M059J (cell line): ENCODE measurements around the gene HEG1. TPM values are rescaled to one million over a fixed set of nuclear protein-coding genes. Genes with fewer than 3 reads are reported as not detected.

Experiments
- DNase-seq: peaks from one replicate; pipeline ENCODE4 v3.0.0-alpha.2; 2012; ENCODE audit warnings: low read depth
- total RNA-seq: library from RNA; depleted of rRNA; stranded (reverse); fragments of >200 nt; shearing (Covaris generic); gene quantifications from 2 replicates; pipeline ENCODE4 v1.2.3, GENCODE V29; 2014

The HEG1 gene
- total RNA-seq, 1 experiment from 2014 or later: 139 TPM

DNA sequence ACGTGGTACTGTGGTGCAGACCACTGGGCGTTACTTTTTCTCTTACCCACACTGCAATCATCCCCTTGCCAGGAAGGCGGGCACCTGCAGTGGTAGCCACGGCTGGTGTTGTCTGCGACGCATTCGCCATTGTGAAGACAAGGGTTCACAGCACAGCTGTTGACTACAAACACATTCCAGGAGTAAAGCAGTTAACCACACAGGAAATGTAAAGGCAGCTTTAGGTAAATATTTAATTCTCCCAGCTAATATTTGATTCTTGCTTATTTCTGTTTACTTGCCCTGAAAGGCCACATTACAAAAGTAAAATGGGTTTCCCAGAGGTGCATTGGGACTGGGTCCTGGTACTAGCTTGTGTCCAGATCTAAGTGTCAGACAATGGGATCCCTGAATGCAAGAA, 45.4 kb downstream of the HEG1 start:
- no peak for DNase-seq

DNA sequence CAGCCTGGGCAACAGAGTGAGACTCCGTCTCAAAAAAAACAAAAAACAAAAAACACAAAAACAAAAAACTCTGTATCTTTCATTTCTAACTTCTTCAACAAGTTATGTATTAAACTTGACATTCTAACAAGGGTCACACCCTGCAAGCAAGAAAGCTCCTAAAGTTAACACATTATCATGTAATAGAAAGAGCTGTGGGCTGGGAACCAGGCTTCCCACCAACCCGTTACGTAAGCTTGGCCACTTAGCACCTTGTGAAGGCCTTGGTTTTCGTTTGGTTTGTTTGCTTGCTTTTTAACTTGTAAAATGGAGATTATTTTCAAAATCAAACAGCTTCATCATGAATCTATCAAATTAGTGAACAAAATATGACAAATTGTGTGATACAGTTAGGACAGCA, 47.0 kb downstream of the HEG1 start:
- no peak for DNase-seq

DNA sequence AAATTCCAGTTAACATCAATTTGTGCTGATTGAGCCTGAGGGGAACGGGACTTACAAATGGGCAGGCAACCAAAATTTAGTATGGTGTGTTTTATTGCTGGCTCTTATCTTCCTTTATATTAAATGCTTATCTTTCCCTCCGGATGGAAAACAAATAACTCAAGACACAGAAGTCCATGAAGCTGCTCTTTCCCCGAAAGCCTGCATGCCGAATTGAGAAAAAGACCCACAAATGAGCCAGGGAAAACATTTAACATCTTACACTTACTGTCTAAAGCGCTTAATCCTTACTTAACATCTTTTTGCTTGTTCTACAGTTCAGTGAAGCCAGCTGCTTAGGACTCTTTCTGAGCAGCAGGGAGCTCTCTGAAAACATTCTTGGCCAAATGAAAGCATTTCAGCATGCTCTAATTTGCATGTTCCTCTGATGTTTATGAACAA, 49.5 kb downstream of the HEG1 start:
- DNase-seq: no peak

DNA sequence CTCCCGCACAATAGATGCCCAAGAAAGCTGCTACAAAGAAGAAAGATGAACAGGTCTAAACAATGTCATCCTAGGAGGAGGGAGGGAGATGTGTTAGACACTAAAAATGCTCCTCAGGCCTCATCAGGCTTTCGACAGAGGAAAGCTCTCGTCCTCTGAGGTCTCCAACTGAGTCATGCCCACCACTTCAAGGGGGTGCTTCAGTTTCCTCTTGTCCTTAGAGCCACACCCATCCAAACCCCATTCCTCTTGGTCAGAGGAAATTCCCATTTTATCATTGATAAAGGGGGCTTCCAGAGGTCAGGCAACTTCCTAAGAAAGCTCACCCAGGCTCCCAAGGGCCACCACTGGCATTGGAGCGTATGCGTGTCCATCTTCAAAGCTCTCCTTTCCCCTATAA, 50.1 kb downstream of the HEG1 start:
- DNase-seq: no peak

DNA sequence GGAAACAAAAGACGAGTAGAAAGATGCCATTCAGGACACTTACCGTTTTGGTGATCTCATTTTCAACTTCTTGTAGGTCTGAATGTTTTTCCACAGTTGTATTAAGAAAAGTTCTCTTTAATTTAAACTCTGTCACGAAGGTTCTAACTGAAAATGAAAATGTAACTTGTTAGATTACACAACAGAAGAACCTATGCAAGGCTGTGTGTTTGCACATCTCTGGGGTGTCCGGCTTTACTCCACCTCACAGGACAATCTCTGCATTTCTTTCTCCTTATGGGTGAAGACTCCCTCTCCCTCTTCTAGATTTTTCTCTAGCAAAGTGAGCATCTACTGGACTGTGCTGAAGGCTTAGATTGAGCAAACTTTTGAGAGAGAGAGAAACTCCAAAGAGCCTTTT, 50.6 kb downstream of the HEG1 start:
- no peak for DNase-seq

DNA sequence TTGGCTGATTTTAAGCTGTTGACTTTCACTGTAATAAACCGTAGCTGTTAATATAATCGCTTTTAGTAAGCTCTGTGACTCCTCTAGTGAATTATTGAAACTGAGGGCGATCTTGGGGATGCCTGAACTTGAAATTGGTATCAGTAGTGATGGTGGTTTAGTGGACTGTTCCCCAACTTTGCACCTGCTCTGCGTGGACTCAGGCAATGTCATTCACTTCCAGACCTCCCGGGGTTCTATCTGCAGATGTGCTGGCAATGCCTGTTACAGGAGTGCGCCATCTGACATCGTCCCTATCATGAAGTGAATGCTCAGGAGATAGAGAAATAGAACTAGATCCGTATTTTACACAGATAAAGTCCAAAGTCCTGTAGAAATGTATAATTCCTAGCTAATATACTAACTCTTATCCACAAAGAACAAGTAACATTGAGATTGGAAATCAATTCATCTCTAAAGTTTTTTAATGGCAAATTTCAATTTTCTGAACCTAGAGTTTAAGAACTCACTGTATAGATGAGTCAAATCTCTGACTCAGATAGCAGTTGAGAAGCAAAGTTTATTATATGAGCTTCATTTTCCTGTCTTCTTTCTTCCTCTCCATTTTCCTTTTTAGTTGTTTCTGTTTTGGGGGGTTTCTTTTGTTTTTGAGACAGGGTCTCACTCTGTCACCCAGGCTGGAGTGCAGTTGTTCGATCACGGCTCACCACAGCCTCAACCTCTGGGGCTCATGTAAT, 51.8 kb downstream of the HEG1 start:
- DNase-seq: no peak

DNA sequence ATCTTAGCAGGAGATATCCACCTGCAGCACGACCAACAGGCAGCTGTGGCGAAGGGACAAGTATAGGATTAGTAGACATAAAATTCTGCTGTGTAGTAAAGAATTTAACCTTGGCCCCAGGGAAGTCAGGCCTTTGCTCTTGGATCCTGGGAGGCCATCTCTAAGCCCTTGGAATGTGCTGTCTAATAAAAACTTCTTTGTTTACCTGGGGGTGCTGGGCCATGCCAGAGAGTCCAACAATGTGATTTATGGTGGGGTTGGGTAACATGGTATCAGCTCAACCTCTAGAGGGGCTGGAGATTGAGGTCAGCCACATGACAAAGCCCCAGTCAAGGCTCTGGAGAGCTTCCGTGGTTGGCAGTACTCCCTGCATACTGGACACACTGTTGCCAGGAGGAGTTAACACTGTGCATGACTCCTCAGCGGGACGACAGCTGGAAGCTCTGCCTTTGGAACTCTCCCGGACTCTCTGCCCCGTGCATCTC, 52.4 kb downstream of the HEG1 start:
- DNase-seq: peak; percentile 86

DNA sequence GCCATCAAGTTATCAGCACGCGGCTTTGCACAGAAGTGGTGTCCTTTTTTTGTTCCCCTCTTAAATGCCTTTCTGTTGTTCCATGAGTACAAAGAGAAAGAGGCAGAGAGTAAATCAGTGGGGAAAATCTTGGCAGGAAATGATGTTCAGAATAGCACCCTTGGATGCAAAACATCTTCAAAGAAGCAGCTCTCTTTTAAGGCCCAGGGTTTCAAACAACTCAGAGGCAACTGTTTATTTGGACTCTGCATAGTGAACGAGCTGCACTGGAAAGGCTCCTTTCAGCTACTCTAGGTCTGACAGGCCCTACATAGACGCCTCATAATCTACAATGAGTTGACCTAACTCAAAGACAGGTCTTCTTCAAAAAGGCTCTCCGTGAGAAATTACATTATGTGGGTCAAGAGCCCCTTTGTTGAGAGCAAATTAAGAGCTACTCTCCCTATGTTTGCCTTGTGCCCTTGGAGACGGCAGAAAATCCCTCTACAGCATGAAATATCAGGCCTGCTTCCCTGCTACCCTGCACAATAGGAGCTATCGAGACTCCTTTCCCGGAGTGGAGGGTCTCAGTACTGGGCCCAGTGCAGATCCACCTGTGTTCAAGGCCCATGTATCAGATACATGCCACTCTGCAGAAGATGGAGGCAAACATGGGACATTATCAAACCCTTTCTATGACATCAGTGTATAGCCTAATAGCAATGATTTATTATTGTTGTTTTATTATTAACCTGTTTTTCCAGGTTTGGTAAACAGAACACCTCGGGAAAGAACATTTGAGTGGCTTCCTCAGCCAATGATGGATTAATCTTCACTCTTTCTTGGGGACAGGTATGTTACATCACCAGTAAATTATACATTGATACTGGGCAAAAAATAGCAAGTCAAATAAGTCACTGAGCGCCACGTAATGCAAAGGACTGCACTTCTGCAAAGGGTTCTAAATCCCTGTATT, 53.1 kb downstream of the HEG1 start:
- no peak for DNase-seq

DNA sequence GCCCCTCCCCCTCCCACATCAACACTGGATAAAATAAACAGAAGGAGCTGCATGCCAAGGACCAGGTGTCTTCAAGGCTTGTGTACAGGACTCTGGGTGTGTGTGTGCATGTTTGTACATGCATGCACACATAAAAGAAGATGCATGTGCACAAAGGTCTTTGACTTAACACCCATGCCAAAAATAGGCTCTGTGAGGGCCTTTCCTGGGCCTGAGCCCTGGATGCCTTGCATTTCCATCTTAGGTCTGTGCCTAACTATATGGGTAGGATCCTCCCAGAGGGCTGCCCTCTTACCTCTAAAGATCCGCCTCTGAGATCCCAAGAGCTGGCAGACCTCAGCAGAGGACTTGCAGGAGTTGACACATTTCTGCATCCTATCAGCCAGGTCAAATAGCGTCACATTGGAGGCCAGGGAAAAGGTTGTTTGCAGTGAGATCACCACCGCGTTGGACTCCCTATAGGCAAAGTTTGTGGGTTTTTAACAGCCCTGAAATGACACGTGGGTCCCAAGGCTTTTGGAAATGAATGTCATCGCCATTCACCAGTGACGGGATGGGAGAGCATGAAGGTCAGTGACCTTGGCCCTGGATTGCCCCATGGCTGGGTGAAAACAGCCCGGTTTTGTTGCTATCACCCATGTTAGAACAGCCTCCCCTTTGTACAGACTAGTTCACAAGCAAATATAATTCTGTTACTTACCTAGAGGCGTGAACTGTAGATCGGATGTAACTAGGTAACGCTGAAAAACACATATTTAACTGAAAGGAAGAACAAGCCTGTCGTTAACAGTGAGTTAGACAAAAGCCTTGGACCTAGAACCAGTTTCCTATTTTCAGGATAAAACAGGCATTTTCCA, 54.0 kb downstream of the HEG1 start:
- DNase-seq: no peak

DNA sequence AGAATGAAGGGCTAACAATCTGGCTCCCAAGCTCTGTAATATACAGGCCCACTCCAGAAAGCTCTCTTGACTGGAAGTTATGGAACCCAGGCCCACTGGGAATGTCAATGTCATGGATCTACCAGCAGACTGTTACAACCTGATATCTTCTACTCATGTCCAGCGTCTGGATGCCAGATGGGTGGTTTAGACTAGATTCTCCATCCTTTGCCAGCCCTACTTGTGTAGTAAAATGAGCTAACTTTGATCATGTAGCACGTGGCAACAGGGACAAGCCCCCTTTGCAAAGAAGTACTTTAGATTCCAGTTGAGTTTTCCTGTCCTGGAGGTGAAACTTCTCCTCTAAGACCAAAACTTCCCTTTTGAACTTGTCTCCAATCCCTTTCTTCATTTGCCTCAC, 55.1 kb downstream of the HEG1 start:
- DNase-seq: no peak

DNA sequence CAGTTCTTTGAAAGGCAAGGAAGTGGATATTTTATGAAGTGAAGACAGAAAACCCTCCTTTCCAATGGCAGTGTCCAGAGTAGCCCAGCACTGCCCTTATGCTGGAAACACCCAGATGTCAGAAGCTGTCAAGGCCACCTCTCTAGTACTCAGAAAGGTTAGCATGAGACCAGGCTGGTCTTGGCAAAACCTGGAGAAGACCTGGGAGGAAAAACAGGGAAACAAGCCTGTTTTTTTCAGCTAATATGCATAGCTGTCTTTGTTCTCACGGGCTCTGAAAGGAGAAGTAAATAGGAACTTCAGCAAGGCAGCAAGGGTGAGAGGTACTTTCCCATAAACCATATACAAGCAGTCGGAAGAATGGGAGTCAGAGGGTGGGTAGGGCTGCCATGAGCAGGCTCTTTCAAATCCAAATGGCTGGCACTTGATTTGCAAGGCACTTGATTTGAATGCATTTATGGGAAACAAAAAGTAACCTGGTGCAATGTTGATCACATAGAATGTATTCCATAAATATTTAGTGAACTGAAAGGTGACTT, 55.8 kb downstream of the HEG1 start:
- DNase-seq: no peak

DNA sequence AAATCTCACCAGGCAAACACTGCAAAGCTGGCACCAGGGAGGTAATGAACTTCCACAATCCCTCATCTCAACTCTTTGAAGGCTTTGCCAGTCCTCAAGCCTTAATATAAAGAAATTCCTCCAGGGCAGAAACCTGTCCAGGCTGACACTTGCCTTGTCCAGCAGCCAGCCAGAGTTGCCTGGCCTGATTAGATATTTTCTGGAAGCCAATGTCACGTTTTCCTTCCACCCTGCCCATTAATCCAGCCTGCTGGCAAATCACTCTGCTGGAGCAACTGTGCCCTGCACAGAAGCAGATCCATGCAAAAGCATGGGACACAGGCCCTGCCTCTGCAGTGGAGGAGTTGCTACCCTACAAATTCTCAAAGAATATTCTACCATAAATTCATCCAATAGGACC, 56.5 kb downstream of the HEG1 start:
- DNase-seq: no peak

DNA sequence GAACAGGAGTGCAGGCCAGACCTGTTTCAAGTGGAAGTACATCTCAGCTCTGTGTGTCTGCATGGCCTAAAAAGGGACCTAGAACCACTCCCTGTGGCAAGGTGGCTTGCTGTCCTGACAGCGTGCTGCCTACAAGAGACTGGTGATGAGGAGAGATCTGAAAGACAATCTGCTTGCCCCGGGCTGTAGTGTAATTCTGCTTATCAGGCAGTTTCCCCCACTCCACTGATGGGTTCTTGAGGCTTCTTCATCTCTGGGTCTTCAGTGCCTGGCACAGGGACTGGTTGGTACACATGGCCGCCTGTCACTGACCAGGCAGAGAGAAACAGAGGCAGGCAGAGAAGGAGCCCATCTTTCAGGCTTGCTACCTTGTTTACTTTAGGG, 57.6 kb downstream of the HEG1 start:
- no peak for DNase-seq

DNA sequence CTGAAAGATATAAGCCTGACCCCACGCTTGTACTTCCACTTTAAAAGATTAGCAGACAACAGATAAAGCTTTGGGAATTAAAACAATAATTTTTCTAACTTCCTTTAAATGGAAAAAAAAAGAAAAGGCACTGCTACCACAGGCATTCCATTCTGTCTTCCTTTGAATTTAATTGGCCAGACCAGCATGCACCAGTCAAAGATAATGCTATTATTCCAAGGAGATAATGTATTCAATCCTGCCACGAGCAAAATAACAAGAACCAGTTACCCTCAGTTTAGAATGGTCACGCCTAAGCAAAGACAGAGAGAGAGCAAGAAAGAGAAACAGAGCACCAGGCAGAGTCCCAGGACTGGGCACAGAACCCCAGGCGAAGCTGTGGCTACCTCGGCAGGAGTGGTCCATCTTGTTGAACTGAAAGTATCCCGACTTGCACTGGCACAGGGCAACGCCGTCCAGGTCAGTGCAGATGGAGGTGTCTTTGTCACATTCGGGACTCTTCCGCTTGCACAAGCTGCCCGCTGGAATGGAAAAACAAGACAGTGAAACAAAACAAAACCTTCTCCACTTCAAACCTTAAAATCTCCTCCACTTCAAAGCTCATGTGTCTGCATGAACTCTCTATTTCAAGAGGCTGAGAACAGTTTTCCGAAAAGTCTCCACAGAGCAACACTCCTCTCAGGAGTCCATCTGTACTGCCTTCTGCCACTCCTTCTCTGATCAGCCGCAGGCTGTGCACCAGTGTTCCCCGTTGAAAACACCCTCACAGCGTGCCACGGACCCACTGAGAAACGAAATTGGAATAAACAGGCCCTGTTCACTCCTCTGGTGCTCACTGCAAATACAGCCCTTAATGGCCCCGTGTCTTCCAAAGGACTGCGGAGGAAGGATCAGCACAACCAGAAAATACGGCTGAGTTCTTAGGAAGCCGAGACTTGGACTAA, 58.2 kb downstream of the HEG1 start:
- no peak for DNase-seq

DNA sequence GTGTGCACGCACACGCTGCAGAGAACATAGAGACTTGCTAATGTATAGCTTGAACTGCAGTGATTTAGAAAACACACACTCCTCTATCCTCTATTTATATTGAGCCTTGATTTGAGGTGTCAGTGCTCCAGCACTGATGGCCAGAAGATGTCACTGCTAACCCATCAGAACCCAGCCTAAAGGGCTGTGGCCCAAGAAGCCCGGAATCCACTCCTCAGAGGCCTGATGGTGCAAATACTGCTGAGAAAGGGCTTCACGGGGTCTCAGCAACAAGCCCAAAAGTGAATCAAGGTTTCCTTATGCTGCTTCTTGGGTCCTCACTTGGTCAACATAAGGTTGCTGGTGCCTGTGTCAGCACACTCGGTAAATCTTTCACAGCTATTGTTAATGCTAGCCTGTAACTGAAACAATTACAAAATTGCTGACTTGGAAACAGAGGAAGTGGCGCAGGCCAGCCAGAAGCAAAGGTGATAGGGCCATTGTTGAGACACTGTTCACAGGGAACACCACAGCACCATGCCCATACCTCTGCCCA, 60.3 kb downstream of the HEG1 start:
- DNase-seq: peak; percentile 53

DNA sequence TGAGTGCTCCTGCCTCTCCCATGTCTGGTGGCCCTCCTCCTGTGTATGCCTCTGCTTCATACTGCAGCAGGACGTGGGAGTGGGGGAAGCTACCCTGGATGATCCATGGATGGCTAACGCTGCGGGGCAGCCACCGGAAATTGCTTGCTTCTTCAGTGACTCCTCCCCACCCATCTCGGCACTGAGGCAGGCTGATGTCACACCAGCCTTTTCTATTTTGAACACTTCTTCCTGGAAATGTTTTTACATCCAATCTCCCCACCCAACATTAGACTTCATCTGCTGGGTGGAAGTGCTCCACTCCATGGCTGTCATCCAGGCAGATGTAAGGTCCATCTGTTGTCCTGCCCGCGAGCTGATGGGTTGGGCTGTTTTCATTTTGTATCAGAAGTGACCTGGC, 62.3 kb downstream of the HEG1 start:
- no peak for DNase-seq

DNA sequence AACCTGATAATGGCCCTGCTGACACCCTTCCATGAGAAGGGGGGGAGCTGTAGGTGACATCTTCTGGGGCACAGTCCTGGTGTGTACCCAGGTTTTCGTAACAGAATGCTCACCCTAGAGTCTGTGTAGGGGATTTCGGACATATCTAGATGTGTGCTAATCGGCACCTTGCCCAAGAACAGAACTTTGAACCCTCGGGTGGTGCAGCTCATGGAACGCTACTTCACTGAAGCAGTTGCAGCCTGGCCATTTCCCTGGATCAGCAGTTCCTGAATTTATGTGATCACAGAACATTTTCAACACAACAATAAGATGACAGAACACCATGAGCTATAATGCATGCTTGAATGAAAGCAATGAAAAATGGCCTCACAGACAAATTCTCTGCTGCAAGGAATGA, 63.8 kb downstream of the HEG1 start:
- DNase-seq: no peak

DNA sequence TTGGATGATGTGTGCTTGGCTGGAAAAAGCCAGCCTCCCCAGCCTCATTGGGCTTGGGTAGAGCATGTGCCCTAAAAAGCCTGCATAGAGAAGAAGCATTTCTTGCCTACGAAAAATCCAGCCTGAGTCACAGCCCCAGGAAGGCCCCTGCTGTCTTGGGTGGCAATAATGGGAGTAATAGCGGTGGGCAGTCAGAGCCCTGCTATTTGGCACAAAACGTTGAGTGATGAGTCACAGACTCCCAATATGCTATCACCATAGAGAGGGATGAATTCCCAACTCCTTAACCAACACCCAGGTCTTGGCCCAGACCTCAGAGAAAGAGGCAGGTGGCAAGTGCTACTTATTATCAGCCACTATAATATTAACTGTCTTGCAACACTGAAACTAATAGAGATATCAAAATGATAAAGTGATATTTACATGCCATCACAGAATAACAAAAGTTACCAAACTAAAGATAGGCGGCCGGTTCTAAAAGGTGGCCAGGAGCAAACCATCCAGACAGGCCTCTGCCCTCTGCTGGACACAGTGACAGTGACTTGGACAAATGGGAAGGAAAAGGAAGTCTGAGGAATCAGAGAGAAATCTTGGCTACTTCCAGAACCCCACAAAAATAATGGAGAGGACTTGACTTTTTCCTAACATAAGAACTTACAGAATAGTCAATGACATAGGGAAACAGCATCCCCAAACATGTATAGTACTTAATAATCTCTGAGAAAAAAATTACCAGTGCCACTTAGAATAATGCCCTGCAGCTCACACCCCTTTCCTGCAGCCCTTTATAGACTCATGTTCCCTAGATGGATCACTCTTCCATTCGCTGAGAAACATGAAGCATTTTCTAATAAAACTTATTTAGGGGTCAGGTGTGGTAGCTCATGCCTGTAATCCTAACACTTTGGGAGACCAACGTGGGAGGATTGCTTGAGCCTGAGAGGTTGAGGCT, 69.3 kb downstream of the HEG1 start:
- DNase-seq: peak; percentile 99

DNA sequence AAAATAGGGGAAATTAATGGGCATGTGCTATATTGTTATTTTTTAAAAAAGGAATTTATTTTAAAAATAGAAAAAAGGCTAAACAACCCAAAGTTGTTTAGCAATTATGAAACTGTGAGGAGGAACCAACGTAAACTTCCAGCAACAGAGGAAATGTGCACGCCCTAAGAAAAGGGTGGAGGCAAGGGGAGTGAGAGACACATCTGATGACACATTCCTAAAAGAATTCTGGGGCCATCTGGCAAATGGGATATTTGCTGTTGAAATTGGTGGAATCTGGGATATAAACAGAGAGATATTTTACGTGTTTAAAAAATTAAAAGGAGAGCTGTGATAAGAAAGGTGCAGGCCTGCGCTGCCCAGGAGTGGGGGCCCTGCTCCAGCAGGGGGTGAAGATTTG, 70.4 kb downstream of the HEG1 start:
- DNase-seq: peak; percentile 85
